GM18499 (cell line): Measurements from ENCODE around the gene NACC1.

ENCODE experiments used
- ATAC-seq: cut with Tn5 transposase; IDR thresholded peaks from one replicate; pipeline ENCODE4 v1.9.1; 2021; ENCODE audit warnings: moderate number of reproducible peaks; ENCODE audit not compliant: insufficient read depth, unreplicated experiment

NACC1 gene

GRCh38 chr19:13187419-13187818 is 69.4 kb downstream of the NACC1 start:
- ATAC-seq = no peak

DNA sequence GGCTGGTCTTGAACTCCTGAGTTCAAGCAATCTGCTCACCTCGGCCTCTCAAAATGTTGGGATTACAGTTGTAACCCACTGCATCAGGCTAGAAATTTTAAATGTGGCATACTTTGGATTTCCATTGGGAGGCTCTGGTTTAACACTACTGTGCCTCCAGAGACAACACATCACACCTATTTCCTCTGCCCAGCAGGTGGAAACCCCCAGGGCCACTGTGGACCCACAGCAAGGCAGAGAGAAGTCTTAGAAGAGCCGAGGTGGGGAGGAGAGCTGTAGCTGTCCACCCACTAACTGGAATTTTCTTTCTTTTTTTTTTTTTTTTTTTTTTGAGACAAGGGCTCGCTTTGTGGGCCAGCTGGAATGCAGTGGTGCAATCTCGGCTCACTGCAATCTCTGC is 71.5 kb downstream of the NACC1 start:
- ATAC-seq = no peak
